AG04449 (cell line): ENCODE results near the gene GTF2IRD1.

Experiments used
- CTCF ChIA-PET: fragments of 350-600 bp; formaldehyde crosslinking; extraction: SDS; loops from one replicate; lab custom pipeline; 2021; ENCODE audit warnings: antibody characterized with exemption; lab: Yijun Ruan, JAX
- POLR2A ChIA-PET: fragments of 400-600, 350-600 bp; formaldehyde crosslinking; extraction: SDS; loops from one replicate; lab custom pipeline; 2020; ENCODE audit warnings: antibody characterized with exemption, inconsistent platforms; lab: Yijun Ruan, JAX
- DNase-seq: peaks from one replicate; pipeline ENCODE4 v3.0.0-alpha.2; 2010; ENCODE audit warnings: low read depth, low spot score
- H3K4me3 ChIP-seq: 2 replicates; pipeline ENCODE4 v1.5.1; 2011; ENCODE audit warnings: low read depth, mild to moderate bottlenecking, control low read depth, low read length
- CTCF ChIP-seq: IDR thresholded peaks from one replicate; pipeline ENCODE4 v1.5.1; 2011; ENCODE audit warnings: mild to moderate bottlenecking, moderate library complexity, low read length, control low read depth, inconsistent platforms; ENCODE audit not compliant: insufficient read depth; ENCODE audit errors: missing control alignments

Gene GTF2IRD1

GRCh38 chr7:74514131-74514591 lies 60.5 kb downstream of the GTF2IRD1 start:
- no peak for TF ChIP-seq CTCF
- POLR2A ChIA-PET = no interaction called here
- no peak overlapping the region for H3K4me3 ChIP-seq
- CTCF ChIA-PET = no interaction called here
- no peak for DNase-seq

- CTCF ChIA-PET = no interaction called here
- H3K4me3 ChIP-seq = no peak overlapping the region
- TF ChIP-seq CTCF = no peak
- POLR2A ChIA-PET = interaction anchor here (0.6 kb wide), 1 partner anchor 21 kb away, joined by 5 read pairs; no protein-coding TSS in a partner anchor
- no peak for DNase-seq
These were observed 61.6 kb downstream of the GTF2IRD1 start for GRCh38 chr7:74515276-74515675.

GRCh38 chr7:74516214-74516613 lies 62.5 kb downstream of the GTF2IRD1 start:
- DNase-seq = no peak
- CTCF ChIA-PET = no interaction called here
- TF ChIP-seq CTCF = no peak
- POLR2A ChIA-PET = no interaction called here
- H3K4me3 ChIP-seq = no peak overlapping the region

GRCh38 chr7:74518041-74518440 lies 64.3 kb downstream of the GTF2IRD1 start:
- CTCF ChIA-PET = interaction anchor here (1.6 kb wide), 1 partner anchor 68 kb away, joined by 3 read pairs; no protein-coding TSS in a partner anchor
- DNase-seq = no peak
- no peak overlapping the region for H3K4me3 ChIP-seq
- POLR2A ChIA-PET = no interaction called here
- TF ChIP-seq CTCF = no peak

GRCh38 chr7:74518654-74519053 lies 64.9 kb downstream of the GTF2IRD1 start:
- DNase-seq = no peak
- ChIA-PET CTCF (interaction anchor here (1.6 kb wide), 1 partner anchor 69 kb away, joined by 3 read pairs; no protein-coding TSS in a partner anchor), POLR2A (no interaction called here)
- H3K4me3 ChIP-seq = no peak overlapping the region
- TF ChIP-seq CTCF = no peak

- DNase-seq = no peak
- POLR2A ChIA-PET = no interaction called here
- CTCF ChIA-PET = interaction anchor here (1.6 kb wide), 1 partner anchor 70 kb away, joined by 3 read pairs; no protein-coding TSS in a partner anchor
- TF ChIP-seq CTCF = no peak
- H3K4me3 ChIP-seq = no peak overlapping the region
These were observed 65.7 kb downstream of the GTF2IRD1 start for GRCh38 chr7:74519395-74519794.
